Activated naive CD8-positive, alpha-beta T cell treated with anti-CD3 and anti-CD28 coated beads for 36 hours (primary cell): ENCODE data around the gene AGAP1. TPM values are rescaled to one million over a fixed set of nuclear protein-coding genes. Genes with fewer than 3 reads are reported as not detected.

Experiments used
- DNase-seq: peaks from one replicate; pipeline ENCODE4 v3.0.0; 2021
- H3K27ac Mint-ChIP-seq: one replicate; pipeline ENCODE4 v1.8.0; 2022; ENCODE audit warnings: mild to moderate bottlenecking, moderate library complexity, mixed read lengths
- H3K27me3 Mint-ChIP-seq: one replicate; pipeline ENCODE4 v1.8.0; 2022; ENCODE audit warnings: mild to moderate bottlenecking, mixed read lengths
- H3K36me3 Mint-ChIP-seq: one replicate; pipeline ENCODE4 v1.8.0; 2021; ENCODE audit warnings: mild to moderate bottlenecking, mixed read lengths
- H3K4me1 Mint-ChIP-seq: one replicate; pipeline ENCODE4 v1.8.0; 2021; ENCODE audit warnings: mixed read lengths
- H3K4me3 Mint-ChIP-seq: one replicate; pipeline ENCODE4 v1.8.0; 2022; ENCODE audit warnings: mild to moderate bottlenecking, moderate library complexity, mixed read lengths
- H3K9me3 Mint-ChIP-seq: one replicate; pipeline ENCODE4 v1.8.0; 2022; ENCODE audit warnings: mixed read lengths
- total RNA-seq, 2 experiments: library from RNA; stranded (reverse); gene quantifications; one replicate each; pipeline ENCODE4 v1.2.3, GENCODE V29; 2021

Gene AGAP1
- total RNA-seq, 2 experiments from 2014 or later = 0.89 to 1.4 TPM

GRCh38 chr2:235889302-235889630, 395.4 kb downstream of the AGAP1 start:
- H3K36me3 Mint-ChIP-seq = no peaks in the 10 kb centered on the region
- no peak for DNase-seq
- no peaks in the 10 kb centered on the region for H3K4me1 Mint-ChIP-seq
- no peak overlapping the region for H3K4me3 Mint-ChIP-seq
- no peaks in the 10 kb centered on the region for H3K27me3 Mint-ChIP-seq
- H3K27ac Mint-ChIP-seq = no peak overlapping the region
- H3K9me3 Mint-ChIP-seq = no peaks in the 10 kb centered on the region

DNA sequence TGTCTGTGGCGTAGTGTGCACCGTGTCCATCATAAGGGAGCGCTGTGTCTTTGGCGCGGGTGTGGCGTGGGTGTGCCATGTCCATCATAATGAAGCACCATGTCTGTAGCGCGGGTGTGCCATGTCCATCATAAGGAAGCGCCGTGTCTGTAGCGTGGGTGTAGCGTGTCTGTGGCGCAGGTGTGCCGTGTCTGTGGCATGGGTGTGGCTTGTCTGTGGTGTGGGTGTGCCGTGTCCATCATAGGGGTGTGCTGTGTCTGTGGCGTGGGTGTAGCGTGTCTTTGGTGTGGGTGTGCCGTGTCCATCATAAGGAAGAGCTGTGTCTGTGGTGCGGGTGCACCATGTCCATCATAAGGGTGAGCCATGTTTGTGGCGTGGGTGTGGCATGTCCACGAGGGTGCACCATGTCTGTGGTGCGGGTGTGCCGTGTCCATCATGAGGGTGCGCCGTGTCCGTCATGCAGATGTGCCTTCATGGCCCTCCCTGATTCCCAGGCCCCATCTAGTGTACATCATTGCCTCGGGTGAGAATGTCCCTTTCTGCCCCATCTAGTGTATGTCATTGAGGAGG, 399.4 kb downstream of the AGAP1 start:
- Mint-ChIP-seq H3K4me1 (no peaks in the 10 kb centered on the region), H3K36me3 (no peaks in the 10 kb centered on the region), H3K27ac (no peak overlapping the region), H3K9me3 (no peaks in the 10 kb centered on the region), H3K4me3 (no peak overlapping the region), H3K27me3 (no peaks in the 10 kb centered on the region)
- no peak for DNase-seq

GRCh38 chr2:235894839-235895238, 401.0 kb downstream of the AGAP1 start:
- Mint-ChIP-seq H3K4me1 (no peaks in the 10 kb centered on the region), H3K27ac (no peak overlapping the region), H3K4me3 (no peak overlapping the region), H3K9me3 (no peaks in the 10 kb centered on the region), H3K36me3 (no peaks in the 10 kb centered on the region), H3K27me3 (no peaks in the 10 kb centered on the region)
- no peak for DNase-seq

DNA sequence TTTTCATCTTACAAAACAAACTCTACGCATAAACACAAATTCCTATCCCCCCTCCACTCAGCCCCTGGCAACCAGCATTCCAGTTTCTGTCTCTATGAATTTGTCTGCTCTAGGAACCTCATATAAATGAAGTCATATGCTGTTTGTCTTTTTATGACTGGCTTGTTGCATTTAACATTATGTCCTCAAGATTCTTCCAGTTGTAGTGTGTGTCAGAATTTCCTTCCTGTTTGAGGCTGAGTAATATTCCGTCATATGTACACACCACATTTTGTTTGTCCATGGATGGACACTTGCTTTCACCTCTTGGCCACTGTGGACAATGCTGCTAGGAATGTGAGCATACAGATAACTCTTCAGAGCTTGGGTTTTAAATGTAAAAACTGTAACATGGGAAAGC, 402.2 kb downstream of the AGAP1 start:
- no peaks in the 10 kb centered on the region for H3K36me3 Mint-ChIP-seq
- H3K4me3 Mint-ChIP-seq = no peak overlapping the region
- DNase-seq = no peak
- no peaks in the 10 kb centered on the region for H3K4me1 Mint-ChIP-seq
- H3K9me3 Mint-ChIP-seq = no peaks in the 10 kb centered on the region
- H3K27ac Mint-ChIP-seq = no peak overlapping the region
- peaks cover 4% of the 10 kb centered on the region for H3K27me3 Mint-ChIP-seq

DNA sequence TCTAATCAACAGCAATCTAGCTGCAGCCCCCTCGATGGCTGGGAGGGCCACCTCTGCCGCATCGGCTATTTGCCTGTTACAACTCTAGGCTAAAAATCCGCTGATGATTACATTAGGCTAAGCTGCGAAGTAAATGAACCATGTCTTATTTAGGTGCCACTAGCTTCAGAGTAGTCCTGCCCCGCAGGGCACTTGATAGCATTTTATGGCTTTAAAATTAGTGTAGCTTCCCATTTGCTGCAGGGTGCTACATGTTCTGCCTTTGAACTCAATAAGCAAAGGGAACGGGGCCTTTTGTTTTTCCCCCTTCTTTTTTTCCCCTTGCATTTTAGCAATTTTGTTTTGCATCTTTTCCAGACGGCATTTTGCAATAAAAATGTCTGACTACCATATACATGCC, 404.1 kb downstream of the AGAP1 start:
- Mint-ChIP-seq H3K4me3 (no peak overlapping the region), H3K36me3 (no peaks in the 10 kb centered on the region), H3K4me1 (no peaks in the 10 kb centered on the region), H3K9me3 (no peaks in the 10 kb centered on the region), H3K27ac (no peak overlapping the region), H3K27me3 (peaks cover 10% of the 10 kb centered on the region)
- DNase-seq = no peak

DNA sequence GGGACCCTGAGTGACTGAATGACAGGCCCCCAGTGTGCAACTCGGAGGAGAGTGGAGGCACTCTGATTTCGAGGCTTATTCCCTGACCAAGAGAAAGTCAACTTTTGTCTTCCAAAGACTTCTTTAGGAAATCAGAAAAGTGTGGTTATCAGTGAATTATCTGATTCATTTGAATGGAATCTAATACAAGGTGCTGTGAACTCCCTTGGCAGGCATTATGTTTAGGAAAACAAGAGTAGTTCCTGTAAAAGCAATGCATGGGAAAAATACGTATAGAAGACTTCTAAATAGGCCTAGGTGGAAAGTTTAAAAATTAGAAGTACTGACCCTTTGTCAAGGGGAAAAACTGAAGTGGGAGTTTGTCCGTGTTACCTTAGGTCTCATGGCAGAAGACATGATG, 404.9 kb downstream of the AGAP1 start:
- peaks cover 13% of the 10 kb centered on the region for H3K27me3 Mint-ChIP-seq
- DNase-seq = no peak
- no peak overlapping the region for H3K4me3 Mint-ChIP-seq
- no peak overlapping the region for H3K27ac Mint-ChIP-seq
- no peaks in the 10 kb centered on the region for H3K36me3 Mint-ChIP-seq
- no peaks in the 10 kb centered on the region for H3K4me1 Mint-ChIP-seq
- H3K9me3 Mint-ChIP-seq = no peaks in the 10 kb centered on the region

DNA sequence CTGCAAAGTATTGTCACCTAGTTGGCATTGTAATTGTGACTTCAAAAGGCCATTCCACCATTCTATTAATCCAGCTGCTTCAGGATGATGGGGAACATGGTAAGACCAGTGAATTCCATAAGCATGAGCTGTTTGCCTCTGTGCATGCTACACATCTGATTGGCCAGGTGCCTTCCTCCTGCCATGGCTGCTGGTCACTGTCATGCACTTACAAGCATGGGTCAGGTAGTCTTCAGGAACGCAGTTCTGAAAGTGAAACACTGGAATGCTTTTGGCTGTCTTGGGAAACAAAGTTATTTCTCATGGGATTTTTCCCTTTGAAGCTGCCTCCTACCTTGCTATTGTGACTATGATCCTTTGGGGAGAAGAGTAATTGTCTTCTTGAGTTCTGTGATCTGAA, 406.8 kb downstream of the AGAP1 start:
- no peaks in the 10 kb centered on the region for H3K4me1 Mint-ChIP-seq
- no peak overlapping the region for H3K4me3 Mint-ChIP-seq
- no peak for DNase-seq
- no peaks in the 10 kb centered on the region for H3K9me3 Mint-ChIP-seq
- H3K27me3 Mint-ChIP-seq = peaks cover 18% of the 10 kb centered on the region
- no peaks in the 10 kb centered on the region for H3K36me3 Mint-ChIP-seq
- no peak overlapping the region for H3K27ac Mint-ChIP-seq

DNA sequence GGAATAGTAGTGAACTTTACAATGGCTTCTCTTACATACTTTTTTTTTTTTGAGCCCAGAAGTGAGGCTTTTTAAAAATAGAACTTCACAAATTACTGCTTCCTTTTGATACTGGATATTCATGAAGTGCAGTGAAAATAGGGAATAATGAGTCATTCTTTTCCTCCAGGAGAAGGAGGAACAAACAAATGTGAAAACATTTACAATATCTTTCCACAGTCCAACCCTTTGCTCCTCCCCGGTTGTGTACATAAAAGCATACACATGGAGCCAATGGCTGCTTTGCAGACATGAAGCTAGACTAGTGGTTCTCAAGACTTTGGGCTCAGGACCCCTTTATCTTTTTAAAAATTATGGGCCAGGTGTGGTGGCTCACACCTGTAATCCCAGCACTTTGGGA, 407.4 kb downstream of the AGAP1 start:
- no peak overlapping the region for H3K27ac Mint-ChIP-seq
- no peak for DNase-seq
- no peaks in the 10 kb centered on the region for H3K36me3 Mint-ChIP-seq
- H3K4me1 Mint-ChIP-seq = no peaks in the 10 kb centered on the region
- peaks cover 22% of the 10 kb centered on the region for H3K27me3 Mint-ChIP-seq
- H3K4me3 Mint-ChIP-seq = no peak overlapping the region
- peaks cover 1% of the 10 kb centered on the region for H3K9me3 Mint-ChIP-seq

GRCh38 chr2:235903782-235904584, 410.1 kb downstream of the AGAP1 start:
- H3K36me3 Mint-ChIP-seq = no peaks in the 10 kb centered on the region
- peaks cover 1% of the 10 kb centered on the region for H3K9me3 Mint-ChIP-seq
- no peak for DNase-seq
- no peak overlapping the region for H3K27ac Mint-ChIP-seq
- H3K27me3 Mint-ChIP-seq = peaks cover 37% of the 10 kb centered on the region
- no peak overlapping the region for H3K4me3 Mint-ChIP-seq
- no peaks in the 10 kb centered on the region for H3K4me1 Mint-ChIP-seq

DNA sequence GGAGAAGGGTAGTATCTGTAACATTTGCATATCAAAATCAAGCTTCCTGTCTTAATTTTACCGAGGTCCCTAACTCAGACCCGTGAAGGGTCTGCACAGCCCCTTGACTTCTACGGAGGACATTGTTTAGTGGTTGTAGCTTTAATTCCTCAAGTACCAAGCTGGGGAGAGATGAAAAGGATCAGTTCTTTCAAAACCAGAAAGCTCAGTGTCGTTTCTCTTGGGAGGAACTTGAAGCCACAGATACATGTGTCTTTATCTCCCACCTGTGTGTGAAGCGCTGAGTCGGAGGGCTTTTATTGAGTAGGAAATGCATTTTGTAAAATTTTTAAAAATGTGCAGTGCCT, 410.7 kb downstream of the AGAP1 start:
- Mint-ChIP-seq H3K4me3 (no peak overlapping the region), H3K36me3 (no peaks in the 10 kb centered on the region), H3K27ac (no peak overlapping the region), H3K27me3 (peaks cover 37% of the 10 kb centered on the region), H3K4me1 (no peaks in the 10 kb centered on the region), H3K9me3 (peaks cover 1% of the 10 kb centered on the region)
- DNase-seq = no peak

- H3K27me3 Mint-ChIP-seq = peaks cover 24% of the 10 kb centered on the region
- H3K27ac Mint-ChIP-seq = no peak overlapping the region
- H3K9me3 Mint-ChIP-seq = peaks cover 1% of the 10 kb centered on the region
- H3K4me3 Mint-ChIP-seq = no peak overlapping the region
- DNase-seq = no peak
- no peaks in the 10 kb centered on the region for H3K36me3 Mint-ChIP-seq
- H3K4me1 Mint-ChIP-seq = no peaks in the 10 kb centered on the region
These were observed 415.0 kb downstream of the AGAP1 start for GRCh38 chr2:235908826-235909225.

- Mint-ChIP-seq H3K27me3 (peaks cover 24% of the 10 kb centered on the region), H3K9me3 (peaks cover 1% of the 10 kb centered on the region), H3K4me3 (no peak overlapping the region), H3K27ac (no peak overlapping the region), H3K36me3 (no peaks in the 10 kb centered on the region), H3K4me1 (no peaks in the 10 kb centered on the region)
- no peak for DNase-seq
These were observed 415.5 kb downstream of the AGAP1 start for GRCh38 chr2:235909358-235909757.

DNA sequence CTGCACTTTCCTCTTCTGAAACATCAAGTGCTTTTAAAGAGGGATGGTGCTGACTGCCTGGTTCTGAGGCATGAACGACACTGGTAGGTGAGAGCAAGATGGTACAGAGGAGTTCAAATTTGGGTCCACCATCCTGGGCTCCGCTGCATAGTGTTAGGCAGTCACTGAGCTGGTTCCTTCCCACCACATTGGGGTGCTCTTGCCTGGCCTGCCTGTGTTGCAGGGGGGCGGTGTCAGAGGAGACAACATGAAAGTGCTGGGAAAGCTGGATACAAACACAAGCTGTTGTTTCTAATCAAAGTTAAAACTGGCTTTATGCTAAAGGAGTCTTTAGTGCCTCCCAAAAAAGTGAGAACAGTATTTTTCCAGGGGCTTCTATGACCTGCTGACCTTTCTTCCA, 416.2 kb downstream of the AGAP1 start:
- DNase-seq = no peak
- no peaks in the 10 kb centered on the region for H3K36me3 Mint-ChIP-seq
- H3K27ac Mint-ChIP-seq = no peak overlapping the region
- peaks cover 26% of the 10 kb centered on the region for H3K27me3 Mint-ChIP-seq
- H3K9me3 Mint-ChIP-seq = peaks cover 1% of the 10 kb centered on the region
- H3K4me1 Mint-ChIP-seq = no peaks in the 10 kb centered on the region
- H3K4me3 Mint-ChIP-seq = no peak overlapping the region

DNA sequence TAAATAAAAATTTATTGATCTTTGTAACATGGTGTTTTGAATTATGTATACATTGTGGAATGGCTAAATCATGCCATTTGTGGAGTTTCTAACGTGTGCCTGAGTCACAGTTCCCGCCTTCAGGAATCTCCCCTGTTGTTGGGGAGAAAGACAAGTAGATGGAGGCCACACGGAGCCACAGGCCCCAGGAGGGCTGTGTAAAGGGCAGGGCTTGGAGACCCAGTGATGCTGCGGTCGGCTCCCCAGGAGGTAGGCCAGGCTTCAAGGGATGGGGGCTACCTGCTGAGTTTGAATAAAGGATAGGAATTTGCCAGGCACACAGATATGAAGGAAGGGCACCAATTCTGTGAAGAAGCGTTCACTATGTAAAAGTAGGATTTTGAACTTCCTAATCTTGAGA, 417.3 kb downstream of the AGAP1 start:
- Mint-ChIP-seq H3K36me3 (no peaks in the 10 kb centered on the region), H3K4me1 (no peaks in the 10 kb centered on the region), H3K27ac (no peak overlapping the region), H3K27me3 (peaks cover 22% of the 10 kb centered on the region), H3K4me3 (no peak overlapping the region), H3K9me3 (peaks cover 2% of the 10 kb centered on the region)
- no peak for DNase-seq

DNA sequence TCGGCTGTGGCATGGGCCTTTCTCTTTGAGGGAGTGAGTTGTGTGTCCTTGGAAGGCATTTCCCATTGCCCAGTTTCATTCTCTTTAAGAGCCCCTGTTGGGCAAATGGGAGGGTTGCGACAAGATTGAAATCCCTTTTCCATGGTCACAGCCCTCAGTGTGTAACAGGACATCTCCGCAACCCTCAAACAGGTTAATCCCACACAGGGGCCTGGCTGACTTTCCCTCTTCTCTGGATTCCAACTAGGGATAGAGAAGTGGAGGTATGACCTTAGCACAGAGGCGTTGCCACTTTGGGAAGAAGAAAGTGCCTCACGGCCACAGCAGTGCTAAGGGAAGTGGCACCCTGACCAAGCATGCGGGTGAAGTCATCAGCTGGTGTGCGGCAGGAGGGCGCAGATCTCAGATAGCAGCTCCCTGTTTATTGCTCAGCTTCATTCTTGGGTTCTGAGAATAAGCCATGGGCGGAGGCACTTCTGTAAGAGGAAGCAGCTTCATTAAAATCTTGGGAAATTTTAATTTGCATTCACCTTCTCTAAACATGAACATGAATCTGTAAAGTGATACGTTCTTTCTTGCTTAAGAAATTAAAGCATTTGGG, 417.9 kb downstream of the AGAP1 start:
- Mint-ChIP-seq H3K36me3 (no peaks in the 10 kb centered on the region), H3K9me3 (peaks cover 6% of the 10 kb centered on the region), H3K4me3 (no peak overlapping the region), H3K27me3 (peaks cover 16% of the 10 kb centered on the region), H3K4me1 (no peaks in the 10 kb centered on the region), H3K27ac (no peak overlapping the region)
- no peak for DNase-seq

DNA sequence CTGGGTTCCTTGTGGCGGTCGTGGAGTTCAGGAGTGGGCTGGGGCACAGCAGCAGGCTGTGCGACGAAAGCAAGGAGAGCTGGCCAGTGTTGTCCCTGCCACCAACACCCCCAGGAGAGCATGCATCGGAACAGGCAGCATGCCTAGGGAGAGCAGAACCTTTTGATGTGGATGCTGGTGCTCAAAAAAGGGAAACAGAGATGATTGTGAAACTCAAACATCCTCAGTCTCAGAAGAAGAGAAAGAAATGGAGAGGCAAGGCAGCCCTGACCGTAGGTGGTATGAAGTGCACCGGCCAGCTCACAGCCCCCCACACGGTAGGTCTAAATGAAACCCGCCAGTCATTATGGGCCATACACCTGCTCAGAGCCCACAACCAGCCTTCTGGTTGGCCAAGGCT, 420.9 kb downstream of the AGAP1 start:
- Mint-ChIP-seq H3K9me3 (peaks cover 9% of the 10 kb centered on the region), H3K4me3 (no peak overlapping the region)

More for the DNA sequence above, 420.9 kb downstream of the AGAP1 start:
- DNase-seq = no peak
- Mint-ChIP-seq H3K27me3 (peaks cover 5% of the 10 kb centered on the region), H3K4me1 (no peaks in the 10 kb centered on the region), H3K36me3 (no peaks in the 10 kb centered on the region), H3K27ac (no peak overlapping the region)
